Right lung (tissue), 10 donors: ENCODE data around the gene SETD1A. TPM values are rescaled to one million over a fixed set of nuclear protein-coding genes. Genes with fewer than 3 reads are reported as not detected.

ENCODE experiments used
- DNase-seq, 2 donors: peaks; one replicate each; pipeline ENCODE4 v3.0.0-alpha.2; 2013
- long read RNA-seq, 8 donors: transcript quantifications; one replicate each; lab custom pipeline, GENCODE V29; 2026
- polyA plus RNA-seq, 5 donors: library from polyadenylated mRNA; unstranded; fragments of 120-200 nt; gene quantifications; one replicate each; pipeline versions ENCODE4 v1.2.1 to v1.2.3, GENCODE V29; 2013; ENCODE audit warnings: inconsistent platforms in 1 of 5, low replicate concordance in 1 of 5; ENCODE audit not compliant: insufficient read length in 5 of 5, insufficient read depth in 1 of 5

The SETD1A gene
- polyA plus RNA-seq, result 10 to 100 TPM; 11.5 to 19.7 (median 13.0) TPM
- long read RNA-seq, donor 1, partial matches to known transcripts, result 25 of 25 reads
- long read RNA-seq, donor 1, other reads (novel, unspliced or antisense), result 0 of 25 reads
- long read RNA-seq, donor 2, partial matches to known transcripts, result 5 of 5 reads
- long read RNA-seq, donor 2, other reads (novel, unspliced or antisense), result 0 of 5 reads
- long read RNA-seq, donor 3, partial matches to known transcripts, result 16 of 16 reads
- long read RNA-seq, donor 3, other reads (novel, unspliced or antisense), result 0 of 16 reads
- long read RNA-seq, donor 4, result 0 reads
- long read RNA-seq, donor 5, partial matches to known transcripts, result 5 of 10 reads
- long read RNA-seq, donor 5, other reads (novel, unspliced or antisense), result 5 of 10 reads
- long read RNA-seq, donor 6, partial matches to known transcripts, result 5 of 5 reads
- long read RNA-seq, donor 6, other reads (novel, unspliced or antisense), result 0 of 5 reads
- long read RNA-seq, donor 7, partial matches to known transcripts, result 5 of 16 reads
- long read RNA-seq, donor 7, other reads (novel, unspliced or antisense), result 11 of 16 reads
- long read RNA-seq, donor 8, partial matches to known transcripts, result 8 of 8 reads
- long read RNA-seq, donor 8, other reads (novel, unspliced or antisense), result 0 of 8 reads

DNA sequence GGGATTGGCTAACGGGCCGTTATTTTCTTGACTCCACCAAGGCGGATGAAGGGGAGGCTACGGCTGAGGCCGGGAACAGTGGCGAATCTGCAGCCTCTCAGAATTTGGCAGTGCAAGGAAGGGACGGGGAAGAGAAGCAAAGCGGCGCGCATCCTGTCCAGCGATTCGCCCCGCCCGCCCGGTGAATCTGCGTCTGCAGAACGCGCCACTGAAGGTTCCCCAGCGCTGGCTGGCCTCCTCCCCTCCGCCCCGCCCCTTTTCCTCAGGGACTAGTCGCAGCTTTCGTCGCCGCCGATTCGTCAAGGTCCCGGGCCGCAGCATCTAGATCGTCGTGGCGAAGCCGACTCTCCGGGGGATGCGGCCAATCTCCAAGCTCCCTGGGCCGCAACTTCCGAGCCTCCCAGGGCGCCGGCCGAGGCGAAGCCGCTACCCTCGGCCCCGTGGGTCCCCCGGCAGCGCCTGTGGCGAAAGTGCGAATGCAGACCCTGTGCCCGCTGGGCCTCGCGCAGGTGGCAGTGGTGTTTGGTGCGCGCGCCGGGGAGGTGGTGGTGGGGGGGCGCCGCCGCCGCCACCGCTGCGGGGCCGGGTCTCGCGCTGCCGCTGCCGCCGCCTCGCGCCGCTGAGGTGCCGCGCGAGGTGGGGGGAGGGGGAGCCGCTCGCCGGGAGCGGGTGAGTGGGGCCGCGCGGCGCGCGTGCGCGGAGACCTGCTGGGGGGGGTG, at the start of gene SETD1A:
SETD1A (plus strand) TSS at position 299 of the 719 bp plus-strand sequence. CDS start 978 bp downstream, outside the sequence.
- peak; percentile 95 to 96 for DNase-seq

DNA sequence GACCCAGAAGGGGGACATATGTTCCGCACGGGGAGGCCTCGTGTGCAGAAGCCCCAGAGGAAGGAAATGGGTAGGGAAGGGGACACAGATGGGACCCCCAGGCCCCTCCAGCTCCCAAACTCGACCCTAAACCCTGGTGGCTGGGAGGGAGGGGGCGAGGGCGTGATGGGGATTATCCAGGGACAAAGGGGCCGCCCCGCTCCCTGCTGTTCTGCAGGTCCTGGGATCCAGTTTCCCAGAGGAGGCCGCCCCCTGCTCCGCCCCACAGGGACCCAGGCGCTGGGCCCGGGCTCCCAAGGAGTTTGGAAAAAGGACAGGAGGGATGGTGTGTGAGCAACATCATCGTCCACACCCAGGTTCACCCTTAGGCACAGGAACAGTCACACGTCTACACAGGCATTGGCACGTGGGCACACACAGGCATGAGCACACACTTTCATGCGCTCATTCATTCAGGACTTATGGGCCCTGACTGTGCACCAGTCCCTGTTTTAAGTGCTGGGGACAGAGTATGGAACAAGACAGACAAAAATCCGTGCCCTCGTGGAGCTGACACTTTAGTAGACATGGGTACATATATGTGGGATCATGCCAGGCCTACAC, 47.0 kb upstream of the SETD1A start:
- no peak for DNase-seq

- no peak for DNase-seq
Measured at GRCh38 chr16:30912794-30913412, 44.7 kb upstream of the SETD1A start.

DNA sequence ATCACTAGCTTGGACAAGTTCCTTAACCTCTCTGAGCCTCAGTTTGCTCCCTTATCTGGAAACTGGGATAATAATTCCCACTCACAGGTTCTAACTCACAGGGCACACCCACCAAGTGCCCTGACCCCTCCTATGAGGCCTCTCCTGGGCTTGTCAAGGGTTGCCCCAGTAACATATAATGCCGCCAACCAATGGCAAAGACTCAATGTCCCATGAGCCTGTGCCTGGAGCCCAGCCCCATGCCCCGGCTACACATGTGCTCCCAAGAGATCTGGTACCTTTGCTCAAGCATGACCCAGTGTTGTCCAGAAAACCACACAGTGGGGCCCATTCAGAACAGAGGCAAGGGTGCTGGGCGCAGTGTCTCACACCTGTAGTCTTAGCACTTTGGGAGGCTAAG, 42.7 kb upstream of the SETD1A start:
- DNase-seq, result no peak

DNA sequence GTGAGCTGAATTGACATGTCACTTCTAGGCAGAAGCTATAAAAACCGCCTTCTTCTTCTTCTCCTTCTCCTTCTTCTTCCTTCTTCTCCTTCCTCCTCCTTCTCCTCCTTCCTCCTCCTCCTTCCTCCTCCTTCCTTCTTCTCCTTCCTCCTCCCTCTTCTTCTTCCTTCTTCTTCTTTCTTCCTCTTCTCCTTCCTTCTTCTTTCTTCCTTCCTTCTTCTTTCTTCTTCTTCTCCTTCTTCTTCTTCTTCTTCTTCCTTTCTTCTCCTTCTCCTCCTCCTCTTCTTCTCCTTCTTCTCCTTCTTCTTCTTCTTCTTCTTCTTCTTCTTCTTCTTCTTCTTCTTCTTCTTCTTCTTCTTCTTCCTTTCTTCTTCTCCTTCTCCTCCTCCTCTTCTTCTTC, 38.9 kb upstream of the SETD1A start:
- DNase-seq, result no peak

DNA sequence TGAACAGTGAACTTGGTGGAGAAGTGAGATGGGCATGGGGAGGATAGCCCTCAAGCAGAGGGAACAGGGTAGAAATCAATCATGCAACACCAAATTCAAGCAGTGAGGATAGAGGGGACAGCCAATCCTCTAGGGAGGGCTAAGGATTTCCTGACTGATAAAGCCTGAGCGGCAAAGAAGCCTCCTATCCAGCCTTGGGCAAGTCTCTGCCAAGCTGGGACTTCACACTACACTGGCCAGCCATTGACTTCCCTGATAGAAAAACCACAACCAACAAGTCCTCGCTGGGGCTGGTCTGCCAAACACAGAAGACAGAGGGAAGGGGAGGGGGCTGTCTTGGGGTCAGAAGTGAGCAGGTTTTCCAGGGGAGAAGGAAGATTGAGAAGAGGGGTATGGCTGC, 36.7 kb upstream of the SETD1A start:
- no peak for DNase-seq

- DNase-seq, result no peak
Measured at GRCh38 chr16:30921459-30921747, 36.2 kb upstream of the SETD1A start.

- DNase-seq, result peak; percentile 90 to 94
Measured at GRCh38 chr16:30921748-30922419, 35.7 kb upstream of the SETD1A start.

- DNase-seq, result peak; percentile 100
Measured at GRCh38 chr16:30922420-30922959, 35.1 kb upstream of the SETD1A start.

DNA sequence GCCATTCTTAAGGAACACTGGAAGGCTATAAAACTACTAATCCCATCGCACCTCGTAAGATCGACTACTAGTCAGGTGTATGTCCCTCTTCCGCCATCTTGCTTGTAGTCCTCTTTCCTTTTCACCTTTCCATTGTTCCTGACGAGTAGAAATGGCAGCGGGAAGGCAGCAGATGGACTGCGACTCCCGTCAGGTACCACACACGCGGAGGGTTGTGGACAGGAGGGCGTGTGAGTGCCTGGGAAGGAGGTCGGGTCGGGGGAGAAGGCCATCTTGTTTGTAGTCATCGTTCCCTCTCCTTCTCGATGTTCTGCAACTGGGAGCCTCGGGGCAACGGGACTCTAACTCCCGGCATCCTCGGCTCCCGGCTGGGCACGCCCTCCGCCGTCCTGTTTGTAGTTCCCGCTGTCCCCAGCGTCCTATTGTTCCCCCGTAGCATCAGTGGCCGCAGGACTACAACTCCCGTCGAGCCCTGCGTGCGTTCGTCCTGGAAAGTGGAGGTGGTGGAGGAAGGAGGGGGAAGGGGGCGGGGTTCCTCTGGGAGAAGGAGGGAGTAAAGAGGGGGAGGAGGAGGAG, 34.5 kb upstream of the SETD1A start:
- DNase-seq, result peak; percentile 99 to 100

DNA sequence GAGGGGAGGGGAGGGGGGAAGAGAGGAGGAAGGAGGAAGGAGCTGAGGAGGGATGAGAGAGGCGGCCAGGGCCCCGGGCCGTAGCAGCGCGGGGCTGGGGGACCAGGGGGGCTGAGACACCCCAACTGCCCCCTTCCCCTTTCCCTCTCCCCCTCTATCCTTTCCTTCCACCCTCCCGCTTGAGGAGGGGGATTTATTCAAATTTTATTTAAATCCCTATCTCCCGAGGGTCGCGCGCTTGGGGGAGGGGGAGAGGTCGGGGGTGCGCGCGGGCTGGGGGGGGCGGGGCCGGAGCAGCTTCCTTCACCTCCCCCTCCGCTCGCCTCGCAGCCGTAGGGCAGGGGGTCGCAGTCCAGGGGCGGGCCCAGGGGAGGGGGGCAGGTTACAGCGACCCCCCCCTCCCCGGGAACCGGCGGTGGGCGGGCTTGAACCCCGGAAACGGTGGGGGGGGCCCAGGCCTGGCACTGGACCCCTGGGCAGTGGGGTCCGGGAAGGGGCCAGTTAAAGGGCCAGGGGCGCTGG, 33.9 kb upstream of the SETD1A start, which contains the start of gene FBXL19:
FBXL19 (plus strand) TSS at position 19 of the 522 bp plus-strand sequence. CDS start 2,183 bp downstream, outside the sequence.
- DNase-seq, result no peak

DNA sequence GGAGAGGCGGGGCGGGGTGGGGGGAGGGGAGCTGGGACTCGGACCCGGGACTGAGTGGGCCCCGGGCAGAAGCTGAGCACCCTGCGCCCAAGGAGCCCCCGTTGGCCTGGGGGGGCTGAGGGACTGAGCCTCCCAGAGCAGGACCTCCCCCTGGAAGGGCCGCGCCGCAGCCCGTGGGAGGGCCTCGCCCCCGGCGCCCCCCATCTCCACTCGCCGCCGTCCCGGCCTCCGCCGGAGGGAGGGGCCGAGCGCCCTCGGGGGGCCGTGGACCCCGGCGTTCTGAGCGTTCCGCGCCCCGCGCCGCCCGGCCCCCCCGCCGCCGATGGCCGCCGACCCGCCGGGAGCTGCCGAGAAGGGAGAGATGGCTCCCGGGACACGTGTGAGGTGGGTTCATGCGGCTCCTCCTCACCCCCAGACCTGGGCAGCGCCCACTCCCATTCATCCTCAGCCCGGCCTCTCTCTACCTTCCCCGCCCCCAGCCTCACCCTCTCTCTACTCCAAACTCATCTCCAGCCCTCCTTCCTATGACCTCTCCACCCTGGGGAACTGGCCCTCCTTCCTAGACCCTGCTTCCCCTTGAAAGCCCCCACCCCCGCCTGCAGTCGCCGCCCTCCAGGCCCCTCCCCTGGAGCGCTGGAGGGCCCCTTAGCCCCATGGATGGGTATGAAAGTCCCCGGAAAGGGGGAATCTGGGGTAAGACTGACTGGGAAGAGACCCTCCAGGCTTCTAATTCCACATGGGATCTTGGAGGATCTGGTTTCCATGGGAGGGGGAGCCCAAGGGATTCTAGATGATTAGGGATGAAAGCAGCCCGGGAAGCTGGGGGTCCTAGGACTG, 33.3 kb upstream of the SETD1A start:
- no peak for DNase-seq

- DNase-seq, result no peak
Measured at GRCh38 chr16:30924913-30925631, 32.5 kb upstream of the SETD1A start.

- no peak for DNase-seq
Measured at GRCh38 chr16:30925632-30925987, 31.9 kb upstream of the SETD1A start.

DNA sequence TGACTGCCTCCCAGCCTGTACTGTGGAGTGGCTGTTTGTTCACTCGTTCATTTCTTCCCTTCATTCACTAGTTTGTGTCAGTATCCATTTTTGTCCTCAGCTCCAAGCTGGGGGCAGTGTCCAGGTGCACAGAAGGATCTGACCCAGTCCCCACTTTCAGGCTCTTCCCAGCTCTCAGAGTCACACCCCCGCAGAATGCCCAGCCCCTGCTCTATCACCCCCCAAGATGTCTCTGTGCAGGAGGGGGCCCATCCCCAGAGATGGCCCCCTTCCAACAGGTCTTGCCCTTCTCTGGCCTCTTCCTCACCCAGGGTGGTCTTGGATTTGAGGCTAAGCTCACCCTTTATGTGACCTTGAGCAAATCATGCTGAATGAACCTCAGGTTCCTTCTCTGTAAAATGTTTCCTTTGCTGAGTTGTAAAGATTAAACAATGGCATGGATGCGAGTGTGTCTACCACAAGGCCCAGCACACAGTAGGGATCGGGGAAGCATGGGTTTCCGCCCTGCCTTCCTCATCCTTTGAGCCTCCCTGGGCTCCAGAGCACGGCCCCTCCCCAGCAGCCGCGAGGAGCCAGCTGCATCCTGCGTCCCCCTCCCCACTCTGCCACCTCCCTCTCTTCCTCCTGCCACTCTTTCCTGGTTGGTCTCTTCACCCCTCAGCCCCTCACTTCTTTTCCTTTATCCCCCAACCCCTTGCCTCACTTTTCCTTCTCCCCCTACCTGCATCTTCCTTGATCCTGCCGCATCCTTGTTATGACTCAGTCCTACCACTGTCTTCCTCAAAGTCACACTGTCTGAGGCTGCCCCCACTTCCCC, 31.4 kb upstream of the SETD1A start:
- DNase-seq, result no peak

DNA sequence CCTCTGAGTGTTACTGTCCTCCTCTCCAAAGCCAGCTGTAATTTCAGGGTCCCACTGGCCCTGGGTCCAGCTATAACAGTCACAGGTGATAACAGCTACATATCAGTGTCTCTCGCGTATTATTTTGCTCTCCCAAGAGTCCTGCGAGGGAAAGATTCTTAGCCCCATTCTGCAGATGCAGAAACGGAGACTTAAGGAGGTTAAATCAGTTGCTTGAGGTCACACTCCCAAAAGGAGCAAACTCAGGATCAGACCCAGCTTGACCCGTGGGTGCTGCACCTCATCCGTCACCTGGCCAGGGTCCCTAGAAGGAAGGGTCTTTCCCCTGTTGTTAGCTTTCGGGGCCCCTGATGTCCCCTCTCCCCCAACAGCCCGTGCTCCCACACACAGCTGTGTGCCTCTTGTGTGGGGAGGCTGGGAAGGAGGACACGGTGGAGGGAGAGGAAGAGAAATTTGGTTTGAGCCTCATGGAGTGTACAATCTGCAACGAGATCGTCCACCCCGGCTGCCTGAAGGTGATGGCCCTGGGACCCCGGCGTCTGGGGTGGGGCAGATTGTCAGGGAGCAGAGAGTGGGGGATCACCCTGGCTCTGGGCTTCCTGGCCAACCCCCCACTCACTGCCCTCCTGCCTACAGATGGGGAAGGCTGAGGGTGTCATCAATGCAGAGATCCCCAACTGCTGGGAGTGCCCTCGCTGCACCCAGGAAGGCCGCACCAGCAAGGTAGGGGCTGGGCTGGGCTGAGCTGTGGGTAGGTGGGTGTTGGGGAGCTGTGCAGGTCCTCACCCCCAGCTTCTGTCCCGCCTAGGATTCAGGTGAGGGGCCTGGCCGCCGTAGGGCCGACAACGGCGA, 30.4 kb upstream of the SETD1A start:
- no peak for DNase-seq
